GM18505 (cell line): Measurements from ENCODE around the gene PDGFRB.

Source experiments
- ATAC-seq: cut with Tn5 transposase; IDR thresholded peaks from one replicate; pipeline ENCODE4 v1.9.1; 2021; ENCODE audit not compliant: unreplicated experiment
- POLR2A ChIP-seq: IDR thresholded peaks from 4 replicates; pipeline ENCODE4 v1.6.1; 2011; ENCODE audit warnings: borderline replicate concordance; ENCODE audit not compliant: insufficient read depth, insufficient read length; ENCODE audit errors: extremely low read depth

Gene PDGFRB

GRCh38 chr5:150178262-150178661 lies 22.6 kb upstream of the PDGFRB start:
- ATAC-seq, result no peak
- no peak for TF ChIP-seq POLR2A

GRCh38 chr5:150177721-150178120 lies 22.1 kb upstream of the PDGFRB start:
- no peak for ATAC-seq
- no peak for TF ChIP-seq POLR2A

- no peak for ATAC-seq
Observed at GRCh38 chr5:150176745-150177477, 21.3 kb upstream of the PDGFRB start.

GRCh38 chr5:150175536-150175935 lies 19.9 kb upstream of the PDGFRB start:
- no peak for ATAC-seq
- no peak for TF ChIP-seq POLR2A

More at GRCh38 chr5:150176745-150177477, 21.3 kb upstream of the PDGFRB start:
- no peak for TF ChIP-seq POLR2A

GRCh38 chr5:150175076-150175475 lies 19.4 kb upstream of the PDGFRB start:
- no peak for TF ChIP-seq POLR2A
- ATAC-seq, result no peak

GRCh38 chr5:150174285-150174684 lies 18.6 kb upstream of the PDGFRB start:
- ATAC-seq, result no peak
- no peak for TF ChIP-seq POLR2A

- ATAC-seq, result no peak
- no peak for TF ChIP-seq POLR2A
Observed at GRCh38 chr5:150173161-150173560, 17.5 kb upstream of the PDGFRB start.

- ATAC-seq, result no peak
- no peak for TF ChIP-seq POLR2A
Observed at GRCh38 chr5:150172556-150172955, 16.9 kb upstream of the PDGFRB start.

GRCh38 chr5:150172145-150172544 lies 16.5 kb upstream of the PDGFRB start:
- TF ChIP-seq POLR2A, result no peak
- no peak for ATAC-seq

- ATAC-seq, result no peak
- TF ChIP-seq POLR2A, result no peak
Observed at GRCh38 chr5:150168864-150169263, 13.2 kb upstream of the PDGFRB start.

- ATAC-seq, result no peak
- no peak for TF ChIP-seq POLR2A
Observed at GRCh38 chr5:150167908-150168307, 12.3 kb upstream of the PDGFRB start.

GRCh38 chr5:150167512-150167850 lies 11.8 kb upstream of the PDGFRB start:
- no peak for ATAC-seq
- no peak for TF ChIP-seq POLR2A

- ATAC-seq, result no peak
- TF ChIP-seq POLR2A, result no peak
Observed at GRCh38 chr5:150166650-150167511, 11.2 kb upstream of the PDGFRB start, which contains the start of gene CDX1. TSS of gene CDX1 (plus strand) at chr5:150166778. CDS start at chr5:150166877, 99 bp downstream.
